ENCODE data around the gene HS1BP3.

- no peak for TF ChIP-seq SATB2 (CRISPR knock-in tag; IDR thresholded peaks at IDR 0.05)
- TF ChIP-seq REST (IDR thresholded peaks at IDR 0.05; ENCODE audit: borderline replicate concordance in 1 of 2, low read depth in 1 of 2, low read length in 2 of 2) = no peak
- TF ChIP-seq NFAT5 (CRISPR knock-in tag; IDR thresholded peaks at IDR 0.05) = no peak
- TF ChIP-seq, protein P1, sequence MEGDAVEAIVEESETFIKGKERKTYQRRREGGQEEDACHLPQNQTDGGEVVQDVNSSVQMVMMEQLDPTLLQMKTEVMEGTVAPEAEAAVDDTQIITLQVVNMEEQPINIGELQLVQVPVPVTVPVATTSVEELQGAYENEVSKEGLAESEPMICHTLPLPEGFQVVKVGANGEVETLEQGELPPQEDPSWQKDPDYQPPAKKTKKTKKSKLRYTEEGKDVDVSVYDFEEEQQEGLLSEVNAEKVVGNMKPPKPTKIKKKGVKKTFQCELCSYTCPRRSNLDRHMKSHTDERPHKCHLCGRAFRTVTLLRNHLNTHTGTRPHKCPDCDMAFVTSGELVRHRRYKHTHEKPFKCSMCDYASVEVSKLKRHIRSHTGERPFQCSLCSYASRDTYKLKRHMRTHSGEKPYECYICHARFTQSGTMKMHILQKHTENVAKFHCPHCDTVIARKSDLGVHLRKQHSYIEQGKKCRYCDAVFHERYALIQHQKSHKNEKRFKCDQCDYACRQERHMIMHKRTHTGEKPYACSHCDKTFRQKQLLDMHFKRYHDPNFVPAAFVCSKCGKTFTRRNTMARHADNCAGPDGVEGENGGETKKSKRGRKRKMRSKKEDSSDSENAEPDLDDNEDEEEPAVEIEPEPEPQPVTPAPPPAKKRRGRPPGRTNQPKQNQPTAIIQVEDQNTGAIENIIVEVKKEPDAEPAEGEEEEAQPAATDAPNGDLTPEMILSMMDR (CRISPR knock-in tag; IDR thresholded peaks at IDR 0.05) = no peak
- no peak for TF ChIP-seq ZNF841 (CRISPR knock-in tag; IDR thresholded peaks at IDR 0.05; ENCODE audit: borderline replicate concordance)
- TF ChIP-seq ZNF674 (CRISPR knock-in tag; IDR thresholded peaks at IDR 0.05; ENCODE audit: low read depth) = no peak
- TF ChIP-seq PRPF4 (IDR thresholded peaks at IDR 0.05; ENCODE audit: low read depth, low read length, poor library complexity, severe bottlenecking) = no peak
- TF ChIP-seq HINFP (CRISPR knock-in tag; IDR thresholded peaks at IDR 0.05; ENCODE audit: low read depth) = no peak
These were observed 46.4 kb downstream of the HS1BP3 start for GRCh38 chr2:20604401-20604911.

Measured in HepG2 (cell line).